IMR-90 (cell line): ENCODE results near the gene PTPN3.
"Not testable (repeated sequence)": the region's sequence is repeated elsewhere in the genome, so short reads cannot be mapped to it uniquely, and the experiment has no call there.

Experiments
- CTCF ChIP-seq: conservative IDR thresholded peaks from 2 replicates; pipeline ENCODE4 v1.5.1; 2012; ENCODE audit warnings: mild to moderate bottlenecking, low read depth, low read length, improper control_type of control experiment
- FOS ChIP-seq: fragments of 150-350 bp; IDR thresholded peaks from 2 replicates; pipeline ENCODE4 v1.6.1; 2016; ENCODE audit warnings: low read depth, low read length
- MAFK ChIP-seq: IDR thresholded peaks from 2 replicates; pipeline ENCODE4 v1.6.1; 2012; ENCODE audit warnings: low read depth, low read length, improper control_type of control experiment
- RFX5 ChIP-seq: IDR thresholded peaks from 2 replicates; pipeline ENCODE4 v1.8.0; 2012; ENCODE audit warnings: low read depth, mild to moderate bottlenecking, low read length, moderate library complexity

- not testable (repeated sequence) for TF ChIP-seq MAFK, CTCF, FOS, RFX5
These were observed 34.5 kb upstream of the PTPN3 start for GRCh38 chr9:109532652-109533051.
